HG02943 (cell line): ENCODE results near the gene VRK1.
"Not testable (repeated sequence)": the region's sequence is repeated elsewhere in the genome, so short reads cannot be mapped to it uniquely, and the experiment has no call there.

ENCODE experiments used
- ATAC-seq: cut with Tn5 transposase; IDR thresholded peaks from one replicate; pipeline ENCODE4 v1.9.1; 2021; ENCODE audit warnings: mild to moderate bottlenecking, low read depth, moderate library complexity; ENCODE audit not compliant: unreplicated experiment

The VRK1 gene

GRCh38 chr14:96863327-96863985 lies 66.3 kb downstream of the VRK1 start:
- ATAC-seq = no peak

- ATAC-seq = no peak
Observed at GRCh38 chr14:96863986-96864330, 66.8 kb downstream of the VRK1 start.

- ATAC-seq = no peak
Observed at GRCh38 chr14:96867634-96868033, 70.5 kb downstream of the VRK1 start.

- no peak for ATAC-seq
Observed at GRCh38 chr14:96874127-96874526, 76.9 kb downstream of the VRK1 start.

- no peak for ATAC-seq
Observed at GRCh38 chr14:96876747-96877146, 79.6 kb downstream of the VRK1 start.

GRCh38 chr14:96881713-96882112 lies 84.5 kb downstream of the VRK1 start:
- ATAC-seq = peak; percentile 87

GRCh38 chr14:96883974-96884373 lies 86.8 kb downstream of the VRK1 start:
- not testable (repeated sequence) for ATAC-seq

- ATAC-seq = no peak
Observed at GRCh38 chr14:96888158-96888557, 91.0 kb downstream of the VRK1 start.

GRCh38 chr14:96888593-96888992 lies 91.4 kb downstream of the VRK1 start:
- no peak for ATAC-seq

- ATAC-seq = no peak
Observed at GRCh38 chr14:96889091-96889490, 91.9 kb downstream of the VRK1 start.

GRCh38 chr14:96893966-96894622 lies 96.9 kb downstream of the VRK1 start:
- ATAC-seq = no peak

GRCh38 chr14:96894966-96895365 lies 97.8 kb downstream of the VRK1 start:
- ATAC-seq = no peak

- ATAC-seq = peak; percentile 67
Observed at GRCh38 chr14:96895658-96896271, 98.6 kb downstream of the VRK1 start.

- no peak for ATAC-seq
Observed at GRCh38 chr14:96897184-96897583, 100.0 kb downstream of the VRK1 start.

- no peak for ATAC-seq
Observed at GRCh38 chr14:96901227-96901626, 104.0 kb downstream of the VRK1 start.

- ATAC-seq = no peak
Observed at GRCh38 chr14:96902004-96902403, 104.8 kb downstream of the VRK1 start.

- no peak for ATAC-seq
Observed at GRCh38 chr14:96903444-96904023, 106.4 kb downstream of the VRK1 start.

- ATAC-seq = no peak
Observed at GRCh38 chr14:96904201-96904600, 107.0 kb downstream of the VRK1 start.

- ATAC-seq = no peak
Observed at GRCh38 chr14:96905065-96905464, 107.9 kb downstream of the VRK1 start.

- no peak for ATAC-seq
Observed at GRCh38 chr14:96905825-96906224, 108.6 kb downstream of the VRK1 start.

GRCh38 chr14:96906434-96906833 lies 109.3 kb downstream of the VRK1 start:
- no peak for ATAC-seq
